ENCODE data around the gene NFS1. TPM values are rescaled to one million over a fixed set of nuclear protein-coding genes. Genes with fewer than 3 reads are reported as not detected.

Gene NFS1
- total RNA-seq, 4 donors from 2014 or later: 16.8 to 40.0 (median 31.4) TPM

DNA sequence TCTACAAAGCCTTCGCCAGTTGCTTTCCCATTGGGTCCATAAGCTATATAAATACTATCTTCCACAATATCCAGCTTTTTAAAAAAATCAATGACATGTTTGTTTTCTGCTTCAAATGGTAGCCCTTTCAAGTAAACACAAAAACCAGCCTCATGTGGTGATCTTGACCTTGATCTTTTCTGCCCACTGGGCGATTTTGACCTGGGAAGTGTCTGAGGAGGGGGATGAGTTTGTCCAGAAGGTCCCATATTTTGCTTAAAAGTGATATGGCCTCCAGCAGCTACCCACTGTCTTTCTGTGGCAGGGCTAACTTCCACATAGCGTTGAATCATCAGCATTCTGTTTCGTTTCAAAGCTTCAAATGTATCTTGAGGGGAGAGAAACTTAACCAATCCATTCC lies 45.3 kb downstream of the NFS1 start:
- H3K4me1 ChIP-seq: peaks cover 8 to 75% (median 10%) of the 10 kb centered on the region in 3 donors
- TF ChIP-seq POLR2AphosphoS5 (IDR thresholded peaks at IDR 0.05): no peak
- TF ChIP-seq, protein P1, sequence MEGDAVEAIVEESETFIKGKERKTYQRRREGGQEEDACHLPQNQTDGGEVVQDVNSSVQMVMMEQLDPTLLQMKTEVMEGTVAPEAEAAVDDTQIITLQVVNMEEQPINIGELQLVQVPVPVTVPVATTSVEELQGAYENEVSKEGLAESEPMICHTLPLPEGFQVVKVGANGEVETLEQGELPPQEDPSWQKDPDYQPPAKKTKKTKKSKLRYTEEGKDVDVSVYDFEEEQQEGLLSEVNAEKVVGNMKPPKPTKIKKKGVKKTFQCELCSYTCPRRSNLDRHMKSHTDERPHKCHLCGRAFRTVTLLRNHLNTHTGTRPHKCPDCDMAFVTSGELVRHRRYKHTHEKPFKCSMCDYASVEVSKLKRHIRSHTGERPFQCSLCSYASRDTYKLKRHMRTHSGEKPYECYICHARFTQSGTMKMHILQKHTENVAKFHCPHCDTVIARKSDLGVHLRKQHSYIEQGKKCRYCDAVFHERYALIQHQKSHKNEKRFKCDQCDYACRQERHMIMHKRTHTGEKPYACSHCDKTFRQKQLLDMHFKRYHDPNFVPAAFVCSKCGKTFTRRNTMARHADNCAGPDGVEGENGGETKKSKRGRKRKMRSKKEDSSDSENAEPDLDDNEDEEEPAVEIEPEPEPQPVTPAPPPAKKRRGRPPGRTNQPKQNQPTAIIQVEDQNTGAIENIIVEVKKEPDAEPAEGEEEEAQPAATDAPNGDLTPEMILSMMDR (IDR thresholded peaks at IDR 0.05): no peak
- H3K36me3 ChIP-seq: peaks cover 5 to 29% of the 10 kb centered on the region in 2 donors
- H3K27ac ChIP-seq: no peak overlapping the region
- no peaks in the 10 kb centered on the region for H3K9me3 ChIP-seq
- no peak overlapping the region for H3K4me3 ChIP-seq
- ATAC-seq: no peak
- H3K27me3 ChIP-seq: no peaks in the 10 kb centered on the region
- 92 to 96% methylated on average over 3 of the region's 4 CpGs for whole genome bisulfite sequencing, 2 donors (ENCODE audit: low coverage in 1 of 2)

DNA sequence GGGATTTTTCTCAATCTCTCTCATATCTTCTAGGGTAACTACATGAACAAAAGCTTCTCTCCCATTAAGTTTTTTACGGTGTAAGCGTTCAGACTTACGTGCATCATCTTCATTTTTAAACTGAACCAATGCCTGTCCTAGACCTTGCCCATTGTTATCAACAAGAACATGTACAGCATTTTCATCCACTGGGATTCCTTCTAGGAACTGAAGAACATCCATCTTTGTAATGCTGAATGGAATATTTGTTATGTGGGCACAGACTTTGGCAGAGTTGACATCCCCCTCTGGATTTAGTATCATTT lies 45.8 kb downstream of the NFS1 start:
- H3K36me3 ChIP-seq: peaks cover 5 to 29% of the 10 kb centered on the region in 2 donors
- WGBS, 2 donors (ENCODE audit: low coverage in 1 of 2): 96 to 100% methylated on average over 3 of the region's 3 CpGs
- H3K27me3 ChIP-seq: no peaks in the 10 kb centered on the region
- no peak for ATAC-seq
- no peak for TF ChIP-seq POLR2A (IDR thresholded peaks at IDR 0.05)
- TF ChIP-seq EP300 (IDR thresholded peaks at IDR 0.05): no peak
- TF ChIP-seq, protein P1 (IDR thresholded peaks at IDR 0.05): no peak
- TF ChIP-seq POLR2AphosphoS5 (IDR thresholded peaks at IDR 0.05): no peak
- H3K4me1 ChIP-seq: peaks cover 8 to 75% (median 14%) of the 10 kb centered on the region in 3 donors
- no peak overlapping the region for H3K4me3 ChIP-seq
- H3K9me3 ChIP-seq: no peaks in the 10 kb centered on the region
- H3K27ac ChIP-seq: no peak overlapping the region

DNA sequence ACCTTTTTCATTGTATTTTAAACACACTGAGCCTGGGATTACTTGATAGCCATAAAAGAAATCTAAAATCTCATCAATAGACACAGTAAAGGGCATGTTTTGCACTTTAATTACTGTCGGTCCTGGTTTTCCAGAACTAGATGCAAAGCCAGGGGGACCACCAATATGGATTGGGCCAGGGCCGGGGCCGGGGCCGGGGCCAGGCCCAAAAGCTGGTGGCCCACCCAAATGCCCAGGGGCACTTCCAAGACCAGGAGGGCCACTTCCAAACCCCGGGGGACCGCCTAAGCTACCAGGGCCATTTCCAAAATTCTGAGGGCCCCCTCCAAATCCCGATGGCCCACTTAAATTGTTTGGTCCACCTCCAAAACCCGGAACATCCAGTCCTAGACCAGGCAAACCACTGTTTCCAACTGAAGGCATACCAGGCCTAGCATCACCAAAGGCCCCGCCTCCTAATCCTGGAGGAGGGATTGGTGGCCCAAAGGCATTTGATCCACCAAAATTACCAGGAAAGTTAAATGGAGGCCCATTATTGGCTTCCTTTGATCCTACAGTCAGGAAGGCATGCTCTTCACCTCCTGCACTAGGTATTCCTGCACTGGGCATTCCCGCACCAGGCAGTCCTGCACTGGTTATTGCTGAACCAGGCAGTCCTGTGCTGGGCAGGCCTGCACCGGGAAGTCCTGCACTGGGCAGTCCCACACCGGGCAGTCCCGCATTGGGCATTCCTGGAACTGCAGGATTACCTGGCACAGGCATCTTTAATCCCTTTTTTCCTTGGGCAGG lies 46.3 kb downstream of the NFS1 start:
- Histone ChIP-seq H3K4me1 (peaks cover 8 to 75% (median 13%) of the 10 kb centered on the region in 3 donors), H3K36me3 (peaks cover 5 to 29% of the 10 kb centered on the region in 2 donors), H3K27me3 (no peaks in the 10 kb centered on the region), H3K27ac (no peak overlapping the region), H3K4me3 (no peak overlapping the region), H3K9me3 (no peaks in the 10 kb centered on the region)
- no peak for ATAC-seq
- WGBS, 2 donors (ENCODE audit: low coverage in 1 of 2): 94 to 96% methylated on average over 3 to 6 of the region's 13 CpGs
- TF ChIP-seq POLR2A (IDR thresholded peaks at IDR 0.05) (no peak), EP300 (IDR thresholded peaks at IDR 0.05) (no peak), POLR2AphosphoS5 (IDR thresholded peaks at IDR 0.05) (no peak)

DNA sequence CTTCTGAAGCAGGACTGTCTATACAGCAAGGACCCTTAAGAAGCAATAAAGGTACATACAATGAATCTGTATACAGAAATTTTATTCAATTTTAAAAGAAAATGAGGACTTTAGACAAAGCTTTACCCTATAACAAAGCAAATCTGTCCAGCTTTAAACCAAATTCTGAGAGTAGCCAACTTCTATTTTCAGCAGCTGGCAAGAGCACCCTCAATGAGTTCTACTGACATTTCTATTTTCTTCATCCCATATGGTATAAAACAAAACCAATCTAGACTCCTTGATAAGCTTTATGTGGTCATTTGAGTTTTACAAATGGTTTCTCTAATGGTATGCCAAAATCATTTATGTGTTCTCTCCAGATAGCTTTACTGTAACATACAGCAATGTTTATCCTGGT lies 47.2 kb downstream of the NFS1 start:
- Histone ChIP-seq H3K27ac (peak overlapping the region in 1 of 4 donors; percentile 37), H3K36me3 (peaks cover 5 to 29% of the 10 kb centered on the region in 2 donors), H3K27me3 (no peaks in the 10 kb centered on the region), H3K4me3 (no peak overlapping the region), H3K9me3 (no peaks in the 10 kb centered on the region), H3K4me1 (peaks cover 7 to 72% (median 8%) of the 10 kb centered on the region in 3 donors)
- ATAC-seq: no peak
- TF ChIP-seq EP300 (IDR thresholded peaks at IDR 0.05) (no peak), POLR2A (IDR thresholded peaks at IDR 0.05) (no peak), POLR2AphosphoS5 (IDR thresholded peaks at IDR 0.05) (no peak)
- TF ChIP-seq, protein P1 (IDR thresholded peaks at IDR 0.05): no peak

DNA sequence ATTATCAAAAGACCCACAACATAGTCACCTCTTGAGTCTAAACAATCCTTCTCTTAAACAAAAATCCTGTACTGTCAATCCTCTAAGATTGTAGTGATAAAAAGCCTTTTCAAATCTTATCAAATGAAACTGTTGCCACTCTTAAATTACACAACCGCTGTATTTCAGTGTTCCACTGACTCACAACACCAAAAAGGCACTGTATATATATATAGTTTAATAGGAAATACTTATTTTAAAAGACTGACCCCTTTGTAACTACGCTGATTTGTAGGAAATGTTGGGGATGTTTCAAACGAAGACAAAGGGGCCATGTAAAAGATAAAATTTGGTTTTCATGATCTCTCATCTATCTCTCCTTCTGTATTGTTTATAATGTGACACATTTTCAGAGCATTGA lies 48.5 kb downstream of the NFS1 start:
- TF ChIP-seq EP300 (IDR thresholded peaks at IDR 0.05): no peak
- no peak for TF ChIP-seq POLR2A (IDR thresholded peaks at IDR 0.05)
- TF ChIP-seq POLR2AphosphoS5 (IDR thresholded peaks at IDR 0.05): no peak
- TF ChIP-seq, protein P1 (IDR thresholded peaks at IDR 0.05): no peak
- Histone ChIP-seq H3K9me3 (no peaks in the 10 kb centered on the region), H3K36me3 (peaks cover 5 to 29% of the 10 kb centered on the region in 2 donors), H3K27me3 (no peaks in the 10 kb centered on the region), H3K27ac (peak overlapping the region in 1 of 4 donors; percentile 37), H3K4me3 (no peak overlapping the region), H3K4me1 (peaks cover 7 to 62% (median 8%) of the 10 kb centered on the region in 3 donors)
- ATAC-seq: no peak
- WGBS, 2 donors (ENCODE audit: low coverage in 1 of 2): 63 to 77% methylated on average over 3 of the region's 3 CpGs
